ENCODE data around the gene PGM1. TPM values are rescaled to one million over a fixed set of nuclear protein-coding genes. Genes with fewer than 3 reads are reported as not detected.

The PGM1 gene
- total and polyA plus RNA-seq, 2 donors (not counting 3 experiments of a cell fraction or from before 2014, with no cell fraction given), result 9.3 to 21.0 TPM

DNA sequence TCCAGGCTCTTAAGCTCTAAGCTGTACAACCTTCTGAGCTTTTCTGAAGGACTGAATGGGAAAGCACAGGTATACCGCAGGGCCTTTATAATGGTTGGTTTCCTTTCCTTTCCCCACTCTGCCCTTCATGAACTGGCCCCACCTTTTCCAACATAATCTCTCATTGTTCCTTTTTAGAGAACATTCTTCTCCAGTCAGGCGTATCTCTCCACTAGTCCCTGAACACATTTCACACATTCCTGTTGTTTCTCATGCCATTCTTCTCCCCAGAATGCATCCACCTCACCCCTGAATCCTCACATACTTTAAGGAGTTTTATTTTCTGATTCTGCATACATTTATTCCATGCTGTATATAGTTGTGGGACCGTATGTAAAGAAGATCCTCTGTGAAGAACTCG, 41.3 kb downstream of the PGM1 start:
- no peak overlapping the region for H3K9ac ChIP-seq (replicated peaks; ENCODE audit: extremely low read depth, insufficient read depth, low read length)
- H3K9me1 ChIP-seq (replicated peaks; ENCODE audit: control insufficient read depth, extremely low read depth, insufficient read depth, low read length), result no peaks in the 10 kb centered on the region
- FAIRE-seq (no peak), DNase-seq (ENCODE audit: low read depth, low spot score) (no peak)
- H3K27me3 ChIP-seq (ENCODE audit: control insufficient read depth in 2 of 2, insufficient read depth in 2 of 2, low read length in 2 of 2), result no peaks in the 10 kb centered on the region
- H3K79me2 ChIP-seq (ENCODE audit: control insufficient read depth, insufficient read depth, low read length), result no peaks in the 10 kb centered on the region
- no peaks in the 10 kb centered on the region for H4K20me1 ChIP-seq (replicated peaks; ENCODE audit: control insufficient read depth, extremely low read depth, insufficient read depth, low read length)
- H3K4me2 ChIP-seq (ENCODE audit: insufficient read depth, low read length), result no peak overlapping the region
- no peak overlapping the region for H2AFZ ChIP-seq (ENCODE audit: low read depth, low read length)
- CTCF ChIA-PET, result no interaction called here
- TF ChIP-seq, protein P1, sequence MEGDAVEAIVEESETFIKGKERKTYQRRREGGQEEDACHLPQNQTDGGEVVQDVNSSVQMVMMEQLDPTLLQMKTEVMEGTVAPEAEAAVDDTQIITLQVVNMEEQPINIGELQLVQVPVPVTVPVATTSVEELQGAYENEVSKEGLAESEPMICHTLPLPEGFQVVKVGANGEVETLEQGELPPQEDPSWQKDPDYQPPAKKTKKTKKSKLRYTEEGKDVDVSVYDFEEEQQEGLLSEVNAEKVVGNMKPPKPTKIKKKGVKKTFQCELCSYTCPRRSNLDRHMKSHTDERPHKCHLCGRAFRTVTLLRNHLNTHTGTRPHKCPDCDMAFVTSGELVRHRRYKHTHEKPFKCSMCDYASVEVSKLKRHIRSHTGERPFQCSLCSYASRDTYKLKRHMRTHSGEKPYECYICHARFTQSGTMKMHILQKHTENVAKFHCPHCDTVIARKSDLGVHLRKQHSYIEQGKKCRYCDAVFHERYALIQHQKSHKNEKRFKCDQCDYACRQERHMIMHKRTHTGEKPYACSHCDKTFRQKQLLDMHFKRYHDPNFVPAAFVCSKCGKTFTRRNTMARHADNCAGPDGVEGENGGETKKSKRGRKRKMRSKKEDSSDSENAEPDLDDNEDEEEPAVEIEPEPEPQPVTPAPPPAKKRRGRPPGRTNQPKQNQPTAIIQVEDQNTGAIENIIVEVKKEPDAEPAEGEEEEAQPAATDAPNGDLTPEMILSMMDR (IDR thresholded peaks at IDR 0.05; ENCODE audit: extremely low read depth in 1 of 2, insufficient read depth in 1 of 2, low read depth in 1 of 2, low read length in 2 of 2), result no peak
- no peak for TF ChIP-seq JUN (IDR thresholded peaks at IDR 0.05; ENCODE audit: borderline replicate concordance, insufficient read depth, insufficient read length, low read depth)
- no peak for TF ChIP-seq MYC (IDR thresholded peaks at IDR 0.05; ENCODE audit: low read depth, low read length)
- no peak for TF ChIP-seq FOS (IDR thresholded peaks at IDR 0.05; ENCODE audit: borderline replicate concordance, insufficient read depth, low read length)
- TF ChIP-seq GATA2 (IDR thresholded peaks at IDR 0.05; ENCODE audit: insufficient read depth, insufficient read length, low read depth, low read length), result no peak
- no peak for TF ChIP-seq POLR2AphosphoS5 (IDR thresholded peaks at IDR 0.05; ENCODE audit: insufficient read depth, low read depth, low read length)
- TF ChIP-seq, protein P2, sequence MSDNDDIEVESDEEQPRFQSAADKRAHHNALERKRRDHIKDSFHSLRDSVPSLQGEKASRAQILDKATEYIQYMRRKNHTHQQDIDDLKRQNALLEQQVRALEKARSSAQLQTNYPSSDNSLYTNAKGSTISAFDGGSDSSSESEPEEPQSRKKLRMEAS (IDR thresholded peaks at IDR 0.05; ENCODE audit: insufficient read depth, insufficient read length), result no peak
- TF ChIP-seq POLR2A (IDR thresholded peaks at IDR 0.05; ENCODE audit: low read depth, low read length), result no peak
- no peak for TF ChIP-seq EZH2 (IDR thresholded peaks at IDR 0.05; ENCODE audit: borderline replicate concordance, low read depth, low read length, severe bottlenecking)
- dilution Hi-C loops (cut with MboI; ENCODE audit: extremely low pct_ligation_motif_present, low sequenced_read_pairs) (no loop called here), intact Hi-C loops (cut with micrococcal nuclease) (no loop called here)
- no peaks in the 10 kb centered on the region for H3K9me3 ChIP-seq (replicated peaks; ENCODE audit: control insufficient read depth, insufficient read depth, low read length)
- no peak overlapping the region for H3K27ac ChIP-seq (ENCODE audit: insufficient read depth, low read depth, low read length)
- peaks cover 0 to 2% of the 10 kb centered on the region in 2 experiments for H3K36me3 ChIP-seq (ENCODE audit: control insufficient read depth in 2 of 2, extremely low read depth in 1 of 2, insufficient read depth in 2 of 2, low read length in 2 of 2)
- no TSS peak for BruUV-seq (replicated peaks)
- H3K4me3 ChIP-seq (replicated peaks in 1 of 3; ENCODE audit: insufficient read depth in 1 of 3, low read depth in 1 of 3, low read length in 3 of 3), result no peak overlapping the region
- H3K4me1 ChIP-seq (ENCODE audit: control insufficient read depth, extremely low read depth, insufficient read depth, low read length), result no peaks in the 10 kb centered on the region
- POLR2A ChIA-PET, result no interaction called here

All from endothelial cell of umbilical vein (primary cell).